HepG2 (cell line): ENCODE results near the gene INO80C. TPM values are rescaled to one million over a fixed set of nuclear protein-coding genes. Genes with fewer than 3 reads are reported as not detected.

ENCODE experiments used
- CBX2 ChIP-seq, 2 experiments: fragments of 200-600 bp in 1 of 2; sonication (generic); formaldehyde crosslinking in 1 of 2; IDR thresholded peaks; 2 replicates each; pipeline versions ENCODE4 v1.7.0 to v1.8.1; 2018 to 2022; ENCODE audit warnings: low read depth in 2 of 2, low read length in 1 of 2, mild to moderate bottlenecking in 1 of 2, missing genetic modification reagents in 1 of 2
- IRX3 ChIP-seq: sonication (generic); formaldehyde crosslinking; IDR thresholded peaks from 2 replicates; pipeline ENCODE4 v1.8.1; 2023; ENCODE audit warnings: mild to moderate bottlenecking, low read depth, missing genetic modification reagents, borderline replicate concordance
- KLF11 ChIP-seq: IDR thresholded peaks from 2 replicates; pipeline ENCODE4 v1.6.1; 2016; ENCODE audit warnings: missing compliant biosample characterization
- RFXANK ChIP-seq: IDR thresholded peaks from 2 replicates; pipeline ENCODE4 v1.6.1; 2016
- SMAD9 ChIP-seq: sonication (generic); formaldehyde crosslinking; IDR thresholded peaks from 2 replicates; pipeline ENCODE4 v1.5.1; 2020; ENCODE audit warnings: mild to moderate bottlenecking, missing genetic modification reagents
- SYNCRIP ChIP-seq: fragments of 200-400 bp; formaldehyde crosslinking; IDR thresholded peaks from 2 replicates; pipeline ENCODE4 v1.6.1; 2018; ENCODE audit warnings: mild to moderate bottlenecking, low read depth, low read length; ENCODE audit not compliant: insufficient read depth
- TCF7L2 ChIP-seq: IDR thresholded peaks from 2 replicates; pipeline ENCODE4 v1.6.1; 2011; ENCODE audit warnings: mild to moderate bottlenecking, low read depth, low read length, moderate library complexity
- THYN1 ChIP-seq: sonication (generic); formaldehyde crosslinking; IDR thresholded peaks from 2 replicates; pipeline ENCODE4 v1.8.1; 2023; ENCODE audit warnings: low read depth, mild to moderate bottlenecking, moderate library complexity, missing genetic modification reagents, borderline replicate concordance
- TRIM24 ChIP-seq: sonication (generic); formaldehyde crosslinking; IDR thresholded peaks from 2 replicates; pipeline ENCODE4 v1.8.0; 2022; ENCODE audit warnings: mild to moderate bottlenecking, missing genetic modification reagents
- ZFP82 ChIP-seq: sonication (generic); formaldehyde crosslinking; IDR thresholded peaks from 2 replicates; pipeline ENCODE4 v1.5.1; 2020; ENCODE audit warnings: mild to moderate bottlenecking, missing genetic modification reagents, borderline replicate concordance
- ZNF33A ChIP-seq: sonication (generic); formaldehyde crosslinking; IDR thresholded peaks from 2 replicates; pipeline ENCODE4 v1.5.1; 2020; ENCODE audit warnings: missing genetic modification reagents, mild to moderate bottlenecking, moderate library complexity, borderline replicate concordance
- ZNF367 ChIP-seq: sonication (generic); formaldehyde crosslinking; IDR thresholded peaks from 2 replicates; pipeline ENCODE4 v1.4.0; 2020; ENCODE audit warnings: missing genetic modification reagents, borderline replicate concordance
- ZNF546 ChIP-seq: sonication (generic); formaldehyde crosslinking; conservative IDR thresholded peaks from 2 replicates; pipeline ENCODE4 v1.8.1; 2023; ENCODE audit warnings: mild to moderate bottlenecking, missing genetic modification reagents
- ZNF556 ChIP-seq: sonication (generic); formaldehyde crosslinking; IDR thresholded peaks from 2 replicates; pipeline ENCODE4 v1.4.0; 2020; ENCODE audit warnings: mild to moderate bottlenecking, missing genetic modification reagents, borderline replicate concordance
- ZNF567 ChIP-seq: sonication (generic); formaldehyde crosslinking; IDR thresholded peaks from 2 replicates; pipeline ENCODE4 v1.8.1; 2023; ENCODE audit warnings: mild to moderate bottlenecking, missing genetic modification reagents, borderline replicate concordance
- ZNF768 ChIP-seq: sonication (generic); formaldehyde crosslinking; IDR thresholded peaks from 2 replicates; pipeline ENCODE4 v1.4.0; 2020; ENCODE audit warnings: missing genetic modification reagents
- ZNF792 ChIP-seq: IDR thresholded peaks from 2 replicates; pipeline ENCODE4 v1.6.1; 2016
- ZSCAN20 ChIP-seq: sonication (generic); formaldehyde crosslinking; IDR thresholded peaks from 2 replicates; pipeline ENCODE4 v1.4.0; 2020; ENCODE audit warnings: missing genetic modification reagents, mild to moderate bottlenecking, borderline replicate concordance
- polyA plus RNA-seq, 8 experiments: library from polyadenylated mRNA; depleted of rRNA in 3 of 8; stranded (reverse) in 7 of 8; unstranded in 1 of 8; fragments of >200 nt; fragmentation: Illumina TruSeq in 4 of 8; extraction: Trizol in 4 of 8; gene quantifications; 2 replicates each; pipeline versions ENCODE4 v1.2.1 to v1.2.3, GENCODE V29; 2011 to 2016; ENCODE audit warnings: low read depth in 4 of 8, missing spikeins in 1 of 8, mixed read lengths in 1 of 8; ENCODE audit not compliant: insufficient read depth in 1 of 8
- total RNA-seq, 5 experiments: library from RNA; depleted of rRNA; stranded (reverse); fragments of >200 nt; fragmentation: Illumina TruSeq; extraction: Trizol; gene quantifications; 2 replicates each; pipeline ENCODE4 v1.2.3, GENCODE V29; 2016; ENCODE audit warnings: low read depth in 1 of 5
- TF ChIP-seq, protein P1 (sequence below): sonication (generic); formaldehyde crosslinking; IDR thresholded peaks from 2 replicates; pipeline ENCODE4 v1.5.0; 2020; ENCODE audit warnings: missing genetic modification reagents, mild to moderate bottlenecking, borderline replicate concordance
- TF ChIP-seq, protein P2 (sequence below): sonication (generic); formaldehyde crosslinking; conservative IDR thresholded peaks from 2 replicates; pipeline ENCODE4 v1.8.1; 2023; ENCODE audit warnings: missing genetic modification reagents
- TF ChIP-seq, protein P3 (sequence below): IDR thresholded peaks from 2 replicates; pipeline ENCODE4 v1.6.1; 2012; ENCODE audit warnings: inconsistent platforms
- TF ChIP-seq, protein P4 (sequence below): IDR thresholded peaks from 2 replicates; pipeline ENCODE4 v1.6.1; 2016; ENCODE audit warnings: low read depth, control low read depth
- TF ChIP-seq, protein P5 (sequence below): sonication (generic); formaldehyde crosslinking; IDR thresholded peaks from 2 replicates; pipeline ENCODE4 v1.9.0; 2021; ENCODE audit warnings: missing genetic modification reagents, mild to moderate bottlenecking, borderline replicate concordance
- TF ChIP-seq, protein P6 (sequence below): sonication (generic); formaldehyde crosslinking; IDR thresholded peaks from 2 replicates; pipeline ENCODE4 v1.5.1; 2020; ENCODE audit warnings: missing genetic modification reagents, mild to moderate bottlenecking, borderline replicate concordance

INO80C gene
- total and polyA plus RNA-seq, 2 of the 13 experiments (the other 11 are each of a cell fraction or from before 2014, with no cell fraction given) = 8.2 to 15.4 TPM

DNA sequence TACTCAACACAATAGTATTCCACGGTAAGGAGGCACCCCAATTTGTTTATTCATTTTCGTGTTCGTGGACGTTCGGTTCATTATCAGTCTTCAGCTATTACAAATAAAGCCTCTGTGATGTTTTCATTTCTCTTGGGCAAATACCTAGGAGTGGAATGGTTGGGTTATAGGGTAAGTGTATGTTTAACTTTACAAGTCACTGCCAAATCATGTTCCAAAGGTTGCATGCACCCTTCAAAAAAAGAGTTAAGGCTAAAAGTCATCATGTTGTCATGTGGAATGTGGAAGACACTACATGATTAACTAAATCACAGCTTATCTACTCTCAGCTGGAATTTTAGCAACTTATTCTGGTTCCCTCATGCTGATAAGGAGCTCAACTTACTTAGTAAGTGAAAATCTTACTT, 15.8 kb downstream of the INO80C start (continued):
- TF ChIP-seq ZNF567 (CRISPR knock-in tag) = no peak
- TF ChIP-seq THYN1 = no peak
- TF ChIP-seq, protein P1, sequence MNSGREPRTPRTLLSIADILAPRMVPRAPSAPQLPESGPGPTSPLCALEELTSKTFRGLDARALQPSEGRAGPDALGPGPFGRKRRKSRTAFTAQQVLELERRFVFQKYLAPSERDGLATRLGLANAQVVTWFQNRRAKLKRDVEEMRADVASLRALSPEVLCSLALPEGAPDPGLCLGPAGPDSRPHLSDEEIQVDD (CRISPR knock-in tag) = no peak
- TF ChIP-seq ZNF367 = no peak
- no peak for TF ChIP-seq ZNF556 (CRISPR knock-in tag)
- TF ChIP-seq KLF11 (CRISPR knock-in tag) = no peak
- TF ChIP-seq ZSCAN20 (CRISPR knock-in tag) = no peak
- TF ChIP-seq SYNCRIP = no peak
- TF ChIP-seq, protein P2, sequence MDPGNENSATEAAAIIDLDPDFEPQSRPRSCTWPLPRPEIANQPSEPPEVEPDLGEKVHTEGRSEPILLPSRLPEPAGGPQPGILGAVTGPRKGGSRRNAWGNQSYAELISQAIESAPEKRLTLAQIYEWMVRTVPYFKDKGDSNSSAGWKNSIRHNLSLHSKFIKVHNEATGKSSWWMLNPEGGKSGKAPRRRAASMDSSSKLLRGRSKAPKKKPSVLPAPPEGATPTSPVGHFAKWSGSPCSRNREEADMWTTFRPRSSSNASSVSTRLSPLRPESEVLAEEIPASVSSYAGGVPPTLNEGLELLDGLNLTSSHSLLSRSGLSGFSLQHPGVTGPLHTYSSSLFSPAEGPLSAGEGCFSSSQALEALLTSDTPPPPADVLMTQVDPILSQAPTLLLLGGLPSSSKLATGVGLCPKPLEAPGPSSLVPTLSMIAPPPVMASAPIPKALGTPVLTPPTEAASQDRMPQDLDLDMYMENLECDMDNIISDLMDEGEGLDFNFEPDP (CRISPR knock-in tag) = no peak
- TF ChIP-seq, protein P3, sequence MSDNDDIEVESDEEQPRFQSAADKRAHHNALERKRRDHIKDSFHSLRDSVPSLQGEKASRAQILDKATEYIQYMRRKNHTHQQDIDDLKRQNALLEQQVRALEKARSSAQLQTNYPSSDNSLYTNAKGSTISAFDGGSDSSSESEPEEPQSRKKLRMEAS = no peak
- TF ChIP-seq, protein P4, sequence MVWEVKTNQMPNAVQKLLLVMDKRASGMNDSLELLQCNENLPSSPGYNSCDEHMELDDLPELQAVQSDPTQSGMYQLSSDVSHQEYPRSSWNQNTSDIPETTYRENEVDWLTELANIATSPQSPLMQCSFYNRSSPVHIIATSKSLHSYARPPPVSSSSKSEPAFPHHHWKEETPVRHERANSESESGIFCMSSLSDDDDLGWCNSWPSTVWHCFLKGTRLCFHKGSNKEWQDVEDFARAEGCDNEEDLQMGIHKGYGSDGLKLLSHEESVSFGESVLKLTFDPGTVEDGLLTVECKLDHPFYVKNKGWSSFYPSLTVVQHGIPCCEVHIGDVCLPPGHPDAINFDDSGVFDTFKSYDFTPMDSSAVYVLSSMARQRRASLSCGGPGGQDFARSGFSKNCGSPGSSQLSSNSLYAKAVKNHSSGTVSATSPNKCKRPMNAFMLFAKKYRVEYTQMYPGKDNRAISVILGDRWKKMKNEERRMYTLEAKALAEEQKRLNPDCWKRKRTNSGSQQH (CRISPR knock-in tag) = no peak
- TF ChIP-seq TCF7L2 = no peak
- TF ChIP-seq RFXANK (CRISPR knock-in tag) = no peak
- TF ChIP-seq ZNF792 (CRISPR knock-in tag) = no peak
- TF ChIP-seq TRIM24 (CRISPR knock-in tag) = no peak
- TF ChIP-seq, protein P5, sequence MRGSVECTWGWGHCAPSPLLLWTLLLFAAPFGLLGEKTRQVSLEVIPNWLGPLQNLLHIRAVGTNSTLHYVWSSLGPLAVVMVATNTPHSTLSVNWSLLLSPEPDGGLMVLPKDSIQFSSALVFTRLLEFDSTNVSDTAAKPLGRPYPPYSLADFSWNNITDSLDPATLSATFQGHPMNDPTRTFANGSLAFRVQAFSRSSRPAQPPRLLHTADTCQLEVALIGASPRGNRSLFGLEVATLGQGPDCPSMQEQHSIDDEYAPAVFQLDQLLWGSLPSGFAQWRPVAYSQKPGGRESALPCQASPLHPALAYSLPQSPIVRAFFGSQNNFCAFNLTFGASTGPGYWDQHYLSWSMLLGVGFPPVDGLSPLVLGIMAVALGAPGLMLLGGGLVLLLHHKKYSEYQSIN (CRISPR knock-in tag) = no peak
- TF ChIP-seq, protein P6, sequence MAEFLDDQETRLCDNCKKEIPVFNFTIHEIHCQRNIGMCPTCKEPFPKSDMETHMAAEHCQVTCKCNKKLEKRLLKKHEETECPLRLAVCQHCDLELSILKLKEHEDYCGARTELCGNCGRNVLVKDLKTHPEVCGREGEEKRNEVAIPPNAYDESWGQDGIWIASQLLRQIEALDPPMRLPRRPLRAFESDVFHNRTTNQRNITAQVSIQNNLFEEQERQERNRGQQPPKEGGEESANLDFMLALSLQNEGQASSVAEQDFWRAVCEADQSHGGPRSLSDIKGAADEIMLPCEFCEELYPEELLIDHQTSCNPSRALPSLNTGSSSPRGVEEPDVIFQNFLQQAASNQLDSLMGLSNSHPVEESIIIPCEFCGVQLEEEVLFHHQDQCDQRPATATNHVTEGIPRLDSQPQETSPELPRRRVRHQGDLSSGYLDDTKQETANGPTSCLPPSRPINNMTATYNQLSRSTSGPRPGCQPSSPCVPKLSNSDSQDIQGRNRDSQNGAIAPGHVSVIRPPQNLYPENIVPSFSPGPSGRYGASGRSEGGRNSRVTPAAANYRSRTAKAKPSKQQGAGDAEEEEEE (CRISPR knock-in tag) = no peak
- TF ChIP-seq SMAD9 (CRISPR knock-in tag) = no peak
- TF ChIP-seq ZNF546 (CRISPR knock-in tag) = no peak
- TF ChIP-seq ZFP82 (CRISPR knock-in tag) = no peak
- TF ChIP-seq CBX2 (IDR thresholded peaks at IDR 0.05; ENCODE audit: low read depth, low read length) = no peak
- no peak for TF ChIP-seq CBX2 (CRISPR knock-in tag; IDR thresholded peaks at IDR 0.05; ENCODE audit: low read depth)
- TF ChIP-seq IRX3 (CRISPR knock-in tag) = no peak
- TF ChIP-seq ZNF33A = no peak
- no peak for TF ChIP-seq ZNF768 (CRISPR knock-in tag)
